SK-N-MC (cell line): ENCODE results near the gene MOB4.

ENCODE experiments used
- EZH2 ChIP-seq: fragments of 200-600 bp; sonication (generic); IDR thresholded peaks from one replicate; pipeline ENCODE4 v1.6.1; 2017; ENCODE audit warnings: antibody characterized with exemption
- FOXP2 ChIP-seq: optimal IDR thresholded peaks from 2 replicates; pipeline ENCODE3; 2011; ENCODE audit warnings: mild to moderate bottlenecking, moderate library complexity; ENCODE audit not compliant: insufficient read depth; ENCODE audit errors: extremely low read length, control extremely low read depth

DNA sequence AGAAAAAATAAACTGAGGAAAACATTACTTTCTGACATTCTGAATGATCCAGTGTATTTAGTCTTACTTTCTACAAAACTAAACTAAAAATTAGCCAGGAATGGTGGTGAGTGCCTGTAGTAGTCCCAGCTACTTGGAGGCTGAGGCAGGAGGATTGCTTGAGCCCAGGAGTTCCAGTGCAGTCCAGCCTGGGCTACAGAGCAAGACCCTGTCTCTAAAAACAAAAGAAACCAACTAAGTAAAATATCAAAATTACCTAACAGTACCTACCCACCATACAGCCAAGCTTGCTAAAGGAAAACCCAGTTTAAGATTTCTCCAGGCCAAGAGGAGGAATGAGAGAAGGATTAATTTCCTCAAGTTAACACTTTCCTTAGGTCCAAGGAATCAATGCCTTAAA is 19.2 kb upstream of the MOB4 start:
- TF ChIP-seq EZH2 (no peak), FOXP2 (no peak)
